ENCODE results near the gene ENTPD8.

The ENTPD8 gene

GRCh38 chr9:137435381-137435891 lies 5.7 kb downstream of the ENTPD8 start:
- Histone ChIP-seq H2BK5ac (ENCODE audit: low read depth, low read length, poor library complexity, severe bottlenecking) (peak overlapping the region; percentile 54), H3K14ac (ENCODE audit: low read length in 2 of 2) (no peak overlapping the region), H3K27me3 (ENCODE audit: control insufficient read depth in 1 of 2, insufficient read depth in 1 of 2, low read length in 2 of 2) (peaks cover 3 to 24% of the 10 kb centered on the region in 2 experiments), H2BK120ac (ENCODE audit: low read depth, low read length) (no peak overlapping the region), H3K36me3 (ENCODE audit: control insufficient read depth in 1 of 2, insufficient read depth in 2 of 2, low read depth in 1 of 2, low read length in 2 of 2) (no peaks in the 10 kb centered on the region), H3K9ac (ENCODE audit: low read length) (peak overlapping the region; percentile 70), H3K4me1 (ENCODE audit: control insufficient read depth, insufficient read depth, low read depth, low read length) (peaks cover 44% of the 10 kb centered on the region), H3K4me3 (ENCODE audit: insufficient read depth in 1 of 2, low read depth in 1 of 2, low read length in 2 of 2) (no peak overlapping the region), H3K4me2 (ENCODE audit: low read length, poor library complexity, severe bottlenecking) (peak overlapping the region; percentile 56), H3K9me3 (ENCODE audit: control insufficient read depth, low read length) (no peaks in the 10 kb centered on the region), H2BK12ac (ENCODE audit: low read length in 2 of 2) (no peak overlapping the region), H2AFZ (ENCODE audit: low read depth, low read length) (no peak overlapping the region), H4K91ac (ENCODE audit: low read length) (no peak overlapping the region), H2AK5ac (ENCODE audit: low read length, severe bottlenecking) (peak overlapping the region; percentile 72), H3K23ac (ENCODE audit: low read length in 2 of 2) (no peak overlapping the region), H3K4ac (ENCODE audit: low read depth in 1 of 2, low read length in 2 of 2) (no peak overlapping the region), H4K8ac (ENCODE audit: low read length) (no peak overlapping the region), H3K79me1 (replicated peaks; ENCODE audit: low read length, poor library complexity, severe bottlenecking) (no peaks in the 10 kb centered on the region), H3K27ac (ENCODE audit: low read length, poor library complexity, severe bottlenecking) (peak overlapping the region; percentile 38), H2BK15ac (ENCODE audit: low read depth, poor library complexity, severe bottlenecking) (no peak overlapping the region), H3K18ac (ENCODE audit: low read depth in 1 of 2, low read length in 2 of 2) (no peak overlapping the region)
- WGBS, result 88% methylated on average over 20 of the region's 20 CpGs
- no peak for DNase-seq

GRCh38 chr9:137434498-137435380 lies 6.4 kb downstream of the ENTPD8 start:
- 90% methylated on average over 42 of the region's 43 CpGs for WGBS
- Histone ChIP-seq H3K36me3 (ENCODE audit: control insufficient read depth in 1 of 2, insufficient read depth in 2 of 2, low read depth in 1 of 2, low read length in 2 of 2) (no peaks in the 10 kb centered on the region), H3K14ac (ENCODE audit: low read length in 2 of 2) (no peak overlapping the region), H3K79me1 (replicated peaks; ENCODE audit: low read length, poor library complexity, severe bottlenecking) (no peaks in the 10 kb centered on the region), H3K9ac (ENCODE audit: low read length) (no peak overlapping the region), H3K27me3 (ENCODE audit: control insufficient read depth in 1 of 2, insufficient read depth in 1 of 2, low read length in 2 of 2) (peaks cover 3 to 24% of the 10 kb centered on the region in 2 experiments), H2BK12ac (ENCODE audit: low read length in 2 of 2) (no peak overlapping the region), H4K8ac (ENCODE audit: low read length) (no peak overlapping the region), H3K18ac (ENCODE audit: low read depth in 1 of 2, low read length in 2 of 2) (no peak overlapping the region), H4K91ac (ENCODE audit: low read length) (no peak overlapping the region), H2BK5ac (ENCODE audit: low read depth, low read length, poor library complexity, severe bottlenecking) (no peak overlapping the region), H3K4me1 (ENCODE audit: control insufficient read depth, insufficient read depth, low read depth, low read length) (peaks cover 48% of the 10 kb centered on the region), H2AK5ac (ENCODE audit: low read length, severe bottlenecking) (no peak overlapping the region), H3K4me2 (ENCODE audit: low read length, poor library complexity, severe bottlenecking) (no peak overlapping the region), H3K4me3 (ENCODE audit: insufficient read depth in 1 of 2, low read depth in 1 of 2, low read length in 2 of 2) (no peak overlapping the region), H3K27ac (ENCODE audit: low read length, poor library complexity, severe bottlenecking) (no peak overlapping the region), H3K4ac (ENCODE audit: low read depth in 1 of 2, low read length in 2 of 2) (no peak overlapping the region), H2BK15ac (ENCODE audit: low read depth, poor library complexity, severe bottlenecking) (no peak overlapping the region), H3K9me3 (ENCODE audit: control insufficient read depth, low read length) (no peaks in the 10 kb centered on the region), H3K23ac (ENCODE audit: low read length in 2 of 2) (no peak overlapping the region), H2AFZ (ENCODE audit: low read depth, low read length) (no peak overlapping the region), H2BK120ac (ENCODE audit: low read depth, low read length) (no peak overlapping the region)
- DNase-seq, result no peak

GRCh38 chr9:137433916-137434431 lies 7.2 kb downstream of the ENTPD8 start:
- Histone ChIP-seq H2BK12ac (ENCODE audit: low read length in 2 of 2) (no peak overlapping the region), H3K23ac (ENCODE audit: low read length in 2 of 2) (no peak overlapping the region), H4K91ac (ENCODE audit: low read length) (no peak overlapping the region), H3K27ac (ENCODE audit: low read length, poor library complexity, severe bottlenecking) (no peak overlapping the region), H3K79me1 (replicated peaks; ENCODE audit: low read length, poor library complexity, severe bottlenecking) (no peaks in the 10 kb centered on the region), H3K9ac (ENCODE audit: low read length) (no peak overlapping the region), H2AK5ac (ENCODE audit: low read length, severe bottlenecking) (no peak overlapping the region), H4K8ac (ENCODE audit: low read length) (no peak overlapping the region), H3K4ac (ENCODE audit: low read depth in 1 of 2, low read length in 2 of 2) (no peak overlapping the region), H3K9me3 (ENCODE audit: control insufficient read depth, low read length) (no peaks in the 10 kb centered on the region), H3K14ac (ENCODE audit: low read length in 2 of 2) (peak overlapping the region in 1 of 2 experiments; percentile 46), H3K27me3 (ENCODE audit: control insufficient read depth in 1 of 2, insufficient read depth in 1 of 2, low read length in 2 of 2) (peaks cover 3 to 17% of the 10 kb centered on the region in 2 experiments), H2BK5ac (ENCODE audit: low read depth, low read length, poor library complexity, severe bottlenecking) (no peak overlapping the region), H2BK15ac (ENCODE audit: low read depth, poor library complexity, severe bottlenecking) (no peak overlapping the region), H2BK120ac (ENCODE audit: low read depth, low read length) (no peak overlapping the region), H2AFZ (ENCODE audit: low read depth, low read length) (no peak overlapping the region), H3K4me3 (ENCODE audit: insufficient read depth in 1 of 2, low read depth in 1 of 2, low read length in 2 of 2) (peak overlapping the region in 1 of 2 experiments; percentile 29), H3K18ac (ENCODE audit: low read depth in 1 of 2, low read length in 2 of 2) (no peak overlapping the region), H3K4me1 (ENCODE audit: control insufficient read depth, insufficient read depth, low read depth, low read length) (peaks cover 48% of the 10 kb centered on the region), H3K36me3 (ENCODE audit: control insufficient read depth in 1 of 2, insufficient read depth in 2 of 2, low read depth in 1 of 2, low read length in 2 of 2) (no peaks in the 10 kb centered on the region), H3K4me2 (ENCODE audit: low read length, poor library complexity, severe bottlenecking) (no peak overlapping the region)
- DNase-seq, result no peak
- 92% methylated on average over 26 of the region's 26 CpGs for WGBS

GRCh38 chr9:137433349-137433915 lies 7.7 kb downstream of the ENTPD8 start:
- no peak overlapping the region for H3K23ac ChIP-seq (ENCODE audit: low read length in 2 of 2)
- H3K4ac ChIP-seq (ENCODE audit: low read depth in 1 of 2, low read length in 2 of 2), result no peak overlapping the region
- no peak overlapping the region for H3K18ac ChIP-seq (ENCODE audit: low read depth in 1 of 2, low read length in 2 of 2)
- no peak overlapping the region for H4K8ac ChIP-seq (ENCODE audit: low read length)
- peaks cover 3 to 14% of the 10 kb centered on the region in 2 experiments for H3K27me3 ChIP-seq (ENCODE audit: control insufficient read depth in 1 of 2, insufficient read depth in 1 of 2, low read length in 2 of 2)
- 78% methylated on average over 19 of the region's 19 CpGs for WGBS
- H2BK12ac ChIP-seq (ENCODE audit: low read length in 2 of 2), result no peak overlapping the region
- H3K27ac ChIP-seq (ENCODE audit: low read length, poor library complexity, severe bottlenecking), result no peak overlapping the region
- H3K4me1 ChIP-seq (ENCODE audit: control insufficient read depth, insufficient read depth, low read depth, low read length), result peaks cover 48% of the 10 kb centered on the region
- no peak overlapping the region for H2BK120ac ChIP-seq (ENCODE audit: low read depth, low read length)
- H2AFZ ChIP-seq (ENCODE audit: low read depth, low read length), result no peak overlapping the region
- no peak overlapping the region for H3K4me2 ChIP-seq (ENCODE audit: low read length, poor library complexity, severe bottlenecking)
- no peak overlapping the region for H3K4me3 ChIP-seq (ENCODE audit: insufficient read depth in 1 of 2, low read depth in 1 of 2, low read length in 2 of 2)
- H2AK5ac ChIP-seq (ENCODE audit: low read length, severe bottlenecking), result no peak overlapping the region
- H3K14ac ChIP-seq (ENCODE audit: low read length in 2 of 2), result no peak overlapping the region
- H4K91ac ChIP-seq (ENCODE audit: low read length), result no peak overlapping the region
- no peak for DNase-seq
- H3K36me3 ChIP-seq (ENCODE audit: control insufficient read depth in 1 of 2, insufficient read depth in 2 of 2, low read depth in 1 of 2, low read length in 2 of 2), result no peaks in the 10 kb centered on the region
- no peaks in the 10 kb centered on the region for H3K9me3 ChIP-seq (ENCODE audit: control insufficient read depth, low read length)
- H2BK15ac ChIP-seq (ENCODE audit: low read depth, poor library complexity, severe bottlenecking), result no peak overlapping the region
- no peaks in the 10 kb centered on the region for H3K79me1 ChIP-seq (replicated peaks; ENCODE audit: low read length, poor library complexity, severe bottlenecking)
- no peak overlapping the region for H3K9ac ChIP-seq (ENCODE audit: low read length)
- no peak overlapping the region for H2BK5ac ChIP-seq (ENCODE audit: low read depth, low read length, poor library complexity, severe bottlenecking)

All from mesenchymal stem cell (in vitro differentiated cells and primary cell).